Keratinocyte (primary cell): ENCODE results near the gene PARP16. TPM values are rescaled to one million over a fixed set of nuclear protein-coding genes. Genes with fewer than 3 reads are reported as not detected.

Experiments
- DNase-seq: peaks from one replicate; pipeline ENCODE4 v3.0.0-alpha.2; 2011; ENCODE audit warnings: low read depth, missing footprints, low spot score
- FAIRE-seq: peaks from 2 replicates; lab custom pipeline; 2011; peaks lifted over from hg19 to GRCh38; lab: Jason Lieb, UNC
- H2AFZ ChIP-seq: 2 replicates; pipeline ENCODE4 v1.6.0; 2012; ENCODE audit warnings: low read length, control low read depth, inconsistent platforms; ENCODE audit not compliant: control insufficient read depth
- H3K27ac ChIP-seq: 2 replicates; pipeline ENCODE4 v1.5.1; 2011; ENCODE audit warnings: low read length; ENCODE audit not compliant: control insufficient read depth, insufficient read depth
- H3K27me3 ChIP-seq: 3 replicates; pipeline ENCODE4 v1.6.0; 2011; ENCODE audit warnings: low read length; ENCODE audit not compliant: control insufficient read depth, insufficient read depth; ENCODE audit errors: extremely low read depth
- H3K36me3 ChIP-seq, 2 experiments: 2 replicates in 1 of 2; 3 replicates in 1 of 2; pipeline ENCODE4 v1.5.1; 2011; ENCODE audit warnings: low read length in 2 of 2, mild to moderate bottlenecking in 1 of 2; ENCODE audit not compliant: control insufficient read depth in 2 of 2, insufficient read depth in 2 of 2; ENCODE audit errors: extremely low read depth in 1 of 2
- H3K4me1 ChIP-seq: 3 replicates; pipeline ENCODE4 v1.5.1; 2011; ENCODE audit warnings: low read length; ENCODE audit not compliant: control insufficient read depth, insufficient read depth; ENCODE audit errors: extremely low read depth
- H3K4me2 ChIP-seq: 3 replicates; pipeline ENCODE4 v1.6.0; 2011; ENCODE audit warnings: low read depth, low read length; ENCODE audit not compliant: control insufficient read depth, insufficient read depth; ENCODE audit errors: extremely low read depth
- H3K4me3 ChIP-seq, 3 experiments: fragments of 200-600 bp in 1 of 3; sonication (generic) in 1 of 3; 2 replicates in 2 of 3; 3 replicates in 1 of 3; pipeline ENCODE4 v1.5.1; 2011 to 2016; ENCODE audit warnings: low read length in 3 of 3, mild to moderate bottlenecking in 3 of 3, control low read depth in 2 of 3, inconsistent platforms in 1 of 3, low read depth in 1 of 3, mixed read lengths in 1 of 3, mixed run types in 1 of 3, moderate library complexity in 1 of 3; ENCODE audit not compliant: control insufficient read depth in 2 of 3, insufficient read depth in 2 of 3; ENCODE audit errors: extremely low read depth in 1 of 3
- H3K79me2 ChIP-seq: 2 replicates; pipeline ENCODE4 v1.6.0; 2012; ENCODE audit warnings: low read length; ENCODE audit not compliant: control insufficient read depth, insufficient read depth
- H3K9ac ChIP-seq: 3 replicates; pipeline ENCODE4 v1.6.0; 2011; ENCODE audit warnings: low read length; ENCODE audit not compliant: control insufficient read depth, insufficient read depth; ENCODE audit errors: extremely low read depth
- H3K9me1 ChIP-seq: 3 replicates; pipeline ENCODE4 v1.6.0; 2011; ENCODE audit warnings: low read length; ENCODE audit not compliant: control insufficient read depth, insufficient read depth; ENCODE audit errors: extremely low read depth
- H3K9me3 ChIP-seq: 2 replicates; pipeline ENCODE4 v1.5.1; 2012; ENCODE audit warnings: low read depth, low read length; ENCODE audit not compliant: control insufficient read depth
- H4K20me1 ChIP-seq: 3 replicates; pipeline ENCODE4 v1.6.0; 2011; ENCODE audit warnings: low read length; ENCODE audit not compliant: control insufficient read depth, insufficient read depth; ENCODE audit errors: extremely low read depth
- EZH2 ChIP-seq: IDR thresholded peaks from one replicate; pipeline ENCODE4 v1.6.1; 2012; ENCODE audit warnings: inconsistent platforms, mild to moderate bottlenecking, low read length, moderate library complexity
- dilution Hi-C: fragments of 300-500 bp; cut with MboI; formaldehyde crosslinking; loops from one replicate; pipeline ENCODE4 v1.7.0; 2020; ENCODE audit warnings: low sequenced_read_pairs; ENCODE audit not compliant: extremely low pct_ligation_motif_present
- polyA plus RNA-seq, 5 experiments: library from polyadenylated mRNA; depleted of rRNA in 3 of 5; stranded (reverse) in 3 of 5; stranded (forward) in 1 of 5; unstranded in 1 of 5; fragments of >200 nt; gene quantifications; 1 replicate in 1 of 5; 2 replicates in 3 of 5; 3 replicates in 1 of 5; pipeline versions ENCODE4 v1.2.1 to v1.2.3, GENCODE V29; 2011 to 2012; ENCODE audit warnings: missing spikeins in 2 of 5, low read depth in 1 of 5, low replicate concordance in 1 of 5
- TF ChIP-seq, protein P1 (sequence below), 3 experiments: IDR thresholded peaks in 1 of 3; conservative IDR thresholded peaks in 1 of 3; optimal IDR thresholded peaks in 1 of 3; 2 replicates in 2 of 3; 3 replicates in 1 of 3; pipeline versions ENCODE3 to v1.5.1; 2011; ENCODE audit warnings: low read length in 3 of 3, mild to moderate bottlenecking in 3 of 3, moderate library complexity in 2 of 3, control low read depth in 1 of 3, inconsistent platforms in 1 of 3; ENCODE audit not compliant: insufficient read depth in 2 of 3; ENCODE audit errors: extremely low read depth in 1 of 3

PARP16 gene
- polyA plus RNA-seq, 1 donor (not counting 4 experiments of a cell fraction or from before 2014, with no cell fraction given) = 2.1 TPM

DNA sequence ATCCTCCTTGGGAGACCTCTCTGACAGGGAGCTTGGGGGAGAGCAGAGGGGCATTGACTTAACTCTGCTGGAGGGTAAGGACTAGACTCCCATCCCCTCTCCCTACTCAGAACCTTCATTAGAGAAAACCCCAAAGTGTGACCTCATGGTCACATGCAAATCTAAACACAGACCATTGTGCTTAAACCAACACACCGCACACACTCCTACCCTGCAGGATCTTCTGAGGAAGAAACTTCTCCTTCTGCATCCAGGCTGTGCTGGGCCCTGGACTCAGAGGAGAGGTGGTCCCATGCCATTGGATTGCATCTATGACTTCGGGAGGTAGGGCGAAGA is 805 bp upstream of the PARP16 start:
- Histone ChIP-seq H2AFZ (peak overlapping the region; percentile 93), H4K20me1 (no peaks in the 10 kb centered on the region), H3K36me3 (no peaks in the 10 kb centered on the region), H3K9me3 (no peaks in the 10 kb centered on the region), H3K4me2 (peak overlapping the region; percentile 86), H3K9me1 (no peaks in the 10 kb centered on the region), H3K4me3 (peak overlapping the region in 1 of 3 experiments; percentile 69), H3K9ac (peak overlapping the region; percentile 72), H3K27ac (no peak overlapping the region), H3K4me1 (peaks cover 9% of the 10 kb centered on the region), H3K79me2 (no peaks in the 10 kb centered on the region), H3K27me3 (no peaks in the 10 kb centered on the region)
- no peak for TF ChIP-seq EZH2
- TF ChIP-seq, protein P1, sequence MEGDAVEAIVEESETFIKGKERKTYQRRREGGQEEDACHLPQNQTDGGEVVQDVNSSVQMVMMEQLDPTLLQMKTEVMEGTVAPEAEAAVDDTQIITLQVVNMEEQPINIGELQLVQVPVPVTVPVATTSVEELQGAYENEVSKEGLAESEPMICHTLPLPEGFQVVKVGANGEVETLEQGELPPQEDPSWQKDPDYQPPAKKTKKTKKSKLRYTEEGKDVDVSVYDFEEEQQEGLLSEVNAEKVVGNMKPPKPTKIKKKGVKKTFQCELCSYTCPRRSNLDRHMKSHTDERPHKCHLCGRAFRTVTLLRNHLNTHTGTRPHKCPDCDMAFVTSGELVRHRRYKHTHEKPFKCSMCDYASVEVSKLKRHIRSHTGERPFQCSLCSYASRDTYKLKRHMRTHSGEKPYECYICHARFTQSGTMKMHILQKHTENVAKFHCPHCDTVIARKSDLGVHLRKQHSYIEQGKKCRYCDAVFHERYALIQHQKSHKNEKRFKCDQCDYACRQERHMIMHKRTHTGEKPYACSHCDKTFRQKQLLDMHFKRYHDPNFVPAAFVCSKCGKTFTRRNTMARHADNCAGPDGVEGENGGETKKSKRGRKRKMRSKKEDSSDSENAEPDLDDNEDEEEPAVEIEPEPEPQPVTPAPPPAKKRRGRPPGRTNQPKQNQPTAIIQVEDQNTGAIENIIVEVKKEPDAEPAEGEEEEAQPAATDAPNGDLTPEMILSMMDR (optimal IDR thresholded peaks at IDR 0.05 in 1 of 3, IDR thresholded peaks at IDR 0.05 in 1 of 3, conservative IDR thresholded peaks at IDR 0.05 in 1 of 3; ENCODE audit: extremely low read depth in 1 of 3, insufficient read depth in 2 of 3, low read length in 3 of 3) = no peak
- DNase-seq (no peak), FAIRE-seq (no peak)
- dilution Hi-C loops = no loop called here

DNA sequence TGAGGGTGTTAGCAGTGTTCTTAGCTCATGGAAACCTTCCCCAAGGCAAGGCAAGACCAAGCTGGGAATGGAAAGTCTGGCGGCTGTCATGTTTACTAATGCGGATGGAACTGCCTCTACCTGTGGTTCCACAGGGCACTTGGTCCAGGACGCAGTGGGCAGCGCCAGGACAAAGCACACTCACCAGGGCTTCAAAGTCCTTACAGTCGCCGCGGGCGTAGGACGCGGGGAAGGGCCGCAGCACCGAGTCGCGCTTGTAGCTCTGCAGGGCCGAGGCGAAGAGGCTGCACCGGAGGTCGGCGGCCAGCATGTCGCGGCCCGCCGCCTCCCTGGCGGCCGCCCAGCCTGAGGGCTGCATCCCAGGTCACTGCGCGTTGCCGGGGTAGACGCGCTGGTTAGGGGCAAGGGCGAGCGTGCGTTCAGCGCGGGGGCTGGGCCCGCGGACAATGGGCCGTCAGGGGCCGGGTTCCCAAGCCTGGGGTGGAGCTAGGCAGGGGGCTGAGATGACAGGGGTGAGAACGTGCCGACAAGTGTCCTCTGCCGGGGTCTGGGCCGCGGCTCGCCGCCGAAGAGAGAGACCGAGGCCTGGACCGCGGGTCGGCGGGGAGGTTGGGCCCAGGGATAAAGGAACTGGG is 497 bp downstream of the PARP16 start:
- FAIRE-seq = no peak
- no peak for DNase-seq

More for the DNA sequence above, 497 bp downstream of the PARP16 start:
- dilution Hi-C loops = no loop called here
- Histone ChIP-seq H4K20me1 (no peaks in the 10 kb centered on the region), H2AFZ (peak overlapping the region; percentile 92), H3K36me3 (no peaks in the 10 kb centered on the region), H3K27me3 (no peaks in the 10 kb centered on the region), H3K4me1 (peaks cover 9% of the 10 kb centered on the region), H3K9me1 (no peaks in the 10 kb centered on the region), H3K9ac (peak overlapping the region; percentile 72), H3K9me3 (no peaks in the 10 kb centered on the region), H3K27ac (peak overlapping the region; percentile 52), H3K79me2 (no peaks in the 10 kb centered on the region), H3K4me2 (peak overlapping the region; percentile 86), H3K4me3 (peak overlapping the region; percentile 51 to 74 (median 69))
- TF ChIP-seq, protein P1 (optimal IDR thresholded peaks at IDR 0.05 in 1 of 3, IDR thresholded peaks at IDR 0.05 in 1 of 3, conservative IDR thresholded peaks at IDR 0.05 in 1 of 3; ENCODE audit: extremely low read depth in 1 of 3, insufficient read depth in 2 of 3, low read length in 3 of 3) = no peak
- TF ChIP-seq EZH2 = no peak
